ENCODE measurements around the gene PPP2R2B. TPM values are rescaled to one million over a fixed set of nuclear protein-coding genes. Genes with fewer than 3 reads are reported as not detected.

PPP2R2B gene
- polyA plus RNA-seq, 3 donors, result 0.08 TPM; not detected in 2

GRCh38 chr5:146765089-146765832 is 113.3 kb downstream of the PPP2R2B start:
- Mint-ChIP-seq H3K36me3 (no peaks in the 10 kb centered on the region), H3K4me1 (no peaks in the 10 kb centered on the region)

GRCh38 chr5:146762830-146763229 is 115.7 kb downstream of the PPP2R2B start:
- H3K79me2 ChIP-seq (ENCODE audit: insufficient read depth, low read length), result no peaks in the 10 kb centered on the region
- no peak overlapping the region for H3K4me3 Mint-ChIP-seq
- no peak for TF ChIP-seq CTCF (IDR thresholded peaks at IDR 0.05)
- H2AFZ ChIP-seq (ENCODE audit: insufficient read depth, low read depth, low read length, poor library complexity, severe bottlenecking), result no peak overlapping the region
- H4K20me1 ChIP-seq (ENCODE audit: insufficient read depth, low read length), result no peaks in the 10 kb centered on the region
- H3K9ac ChIP-seq (ENCODE audit: insufficient read depth, low read length, poor library complexity, severe bottlenecking), result no peak overlapping the region
- H3K4me2 ChIP-seq (replicated peaks; ENCODE audit: extremely low read depth, low read length, poor library complexity, severe bottlenecking), result no peak overlapping the region
- no peaks in the 10 kb centered on the region for H3K27me3 ChIP-seq (ENCODE audit: control insufficient read depth in 2 of 2, insufficient read depth in 2 of 2, low read length in 2 of 2)
- H3K9me3 Mint-ChIP-seq, result peaks cover 0 to 2% (median 0%) of the 10 kb centered on the region in 7 donors
- peaks cover 0 to 2% (median 0%) of the 10 kb centered on the region in 3 donors for H3K27me3 Mint-ChIP-seq (ENCODE audit: low read depth in 3 of 3)
- H3K27ac Mint-ChIP-seq, result no peak overlapping the region
- intact Hi-C loops (cut with micrococcal nuclease), result no loop called here
- no peaks in the 10 kb centered on the region for H3K36me3 ChIP-seq (replicated peaks in 1 of 2; ENCODE audit: control insufficient read depth in 1 of 2, insufficient read depth in 2 of 2, low read length in 2 of 2)
- 94% methylated on average over 4 of the region's 5 CpGs for WGBS (ENCODE audit: insufficient coverage)
- H3K4me3 ChIP-seq (replicated peaks in 1 of 3; ENCODE audit: low read depth in 2 of 3, low read length in 3 of 3), result no peak overlapping the region
- H3K4me1 Mint-ChIP-seq, result no peaks in the 10 kb centered on the region
- H3K36me3 Mint-ChIP-seq, result no peaks in the 10 kb centered on the region
- H3K4me1 ChIP-seq (ENCODE audit: control insufficient read depth in 1 of 2, insufficient read depth in 2 of 2, low read length in 2 of 2), result no peaks in the 10 kb centered on the region
- no peak overlapping the region for H3K27ac ChIP-seq (ENCODE audit: low read depth in 1 of 2, low read length in 2 of 2)
- no peaks in the 10 kb centered on the region for H3K9me3 ChIP-seq (replicated peaks in 1 of 2; ENCODE audit: control insufficient read depth in 1 of 2, insufficient read depth in 1 of 2, low read length in 2 of 2)
- no peak for DNase-seq

More at GRCh38 chr5:146765089-146765832, 113.3 kb downstream of the PPP2R2B start:
- Mint-ChIP-seq H3K4me3 (no peak overlapping the region), H3K27me3 (ENCODE audit: low read depth in 3 of 3) (peaks cover 0 to 2% (median 0%) of the 10 kb centered on the region in 3 donors), H3K27ac (no peak overlapping the region), H3K9me3 (peaks cover 0 to 2% (median 0%) of the 10 kb centered on the region in 7 donors)
- no peaks in the 10 kb centered on the region for H3K27me3 ChIP-seq (ENCODE audit: control insufficient read depth in 2 of 2, insufficient read depth in 2 of 2, low read length in 2 of 2)
- no peak overlapping the region for H3K27ac ChIP-seq (ENCODE audit: low read depth in 1 of 2, low read length in 2 of 2)
- no peak for DNase-seq
- no peaks in the 10 kb centered on the region for H3K79me2 ChIP-seq (ENCODE audit: insufficient read depth, low read length)
- H3K4me2 ChIP-seq (replicated peaks; ENCODE audit: extremely low read depth, low read length, poor library complexity, severe bottlenecking), result no peak overlapping the region
- no peaks in the 10 kb centered on the region for H3K9me3 ChIP-seq (replicated peaks in 1 of 2; ENCODE audit: control insufficient read depth in 1 of 2, insufficient read depth in 1 of 2, low read length in 2 of 2)
- no peak overlapping the region for H3K4me3 ChIP-seq (replicated peaks in 1 of 3; ENCODE audit: low read depth in 2 of 3, low read length in 3 of 3)
- intact Hi-C loops (cut with micrococcal nuclease), result no loop called here
- WGBS (ENCODE audit: insufficient coverage), result no CpG with 5 or more reads among the region's 2 CpGs
- H2AFZ ChIP-seq (ENCODE audit: insufficient read depth, low read depth, low read length, poor library complexity, severe bottlenecking), result no peak overlapping the region
- H3K9ac ChIP-seq (ENCODE audit: insufficient read depth, low read length, poor library complexity, severe bottlenecking), result no peak overlapping the region
- H3K36me3 ChIP-seq (replicated peaks in 1 of 2; ENCODE audit: control insufficient read depth in 1 of 2, insufficient read depth in 2 of 2, low read length in 2 of 2), result no peaks in the 10 kb centered on the region
- TF ChIP-seq CTCF (IDR thresholded peaks at IDR 0.05), result no peak
- no peaks in the 10 kb centered on the region for H3K4me1 ChIP-seq (ENCODE audit: control insufficient read depth in 1 of 2, insufficient read depth in 2 of 2, low read length in 2 of 2)
- H4K20me1 ChIP-seq (ENCODE audit: insufficient read depth, low read length), result no peaks in the 10 kb centered on the region
